ENCODE measurements around the gene MYO1H. TPM values are rescaled to one million over a fixed set of nuclear protein-coding genes. Genes with fewer than 3 reads are reported as not detected.

MYO1H gene
- polyA plus RNA-seq, 1 donor, result 0.33 TPM

DNA sequence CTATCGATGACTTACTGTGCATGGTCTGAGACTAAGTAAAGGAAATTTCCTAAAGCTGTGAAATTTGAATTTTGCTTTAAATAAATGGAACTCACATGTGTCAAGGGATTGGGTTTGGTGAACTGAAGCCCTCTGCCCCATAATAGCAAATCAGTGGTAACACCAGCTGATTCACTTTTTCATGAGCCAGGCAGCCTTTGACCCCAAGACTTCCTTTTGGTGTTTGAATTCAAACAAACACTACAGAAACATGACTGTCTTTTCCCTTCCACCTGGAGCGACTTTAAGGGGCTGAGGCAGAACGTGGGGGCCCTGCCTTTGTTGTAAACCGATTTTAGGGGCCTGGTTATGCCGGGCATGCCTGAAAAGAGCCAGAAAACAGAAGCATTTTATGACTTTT is 100.6 kb downstream of the MYO1H start:
- DNase-seq (ENCODE audit: low read depth), result no peak

DNA sequence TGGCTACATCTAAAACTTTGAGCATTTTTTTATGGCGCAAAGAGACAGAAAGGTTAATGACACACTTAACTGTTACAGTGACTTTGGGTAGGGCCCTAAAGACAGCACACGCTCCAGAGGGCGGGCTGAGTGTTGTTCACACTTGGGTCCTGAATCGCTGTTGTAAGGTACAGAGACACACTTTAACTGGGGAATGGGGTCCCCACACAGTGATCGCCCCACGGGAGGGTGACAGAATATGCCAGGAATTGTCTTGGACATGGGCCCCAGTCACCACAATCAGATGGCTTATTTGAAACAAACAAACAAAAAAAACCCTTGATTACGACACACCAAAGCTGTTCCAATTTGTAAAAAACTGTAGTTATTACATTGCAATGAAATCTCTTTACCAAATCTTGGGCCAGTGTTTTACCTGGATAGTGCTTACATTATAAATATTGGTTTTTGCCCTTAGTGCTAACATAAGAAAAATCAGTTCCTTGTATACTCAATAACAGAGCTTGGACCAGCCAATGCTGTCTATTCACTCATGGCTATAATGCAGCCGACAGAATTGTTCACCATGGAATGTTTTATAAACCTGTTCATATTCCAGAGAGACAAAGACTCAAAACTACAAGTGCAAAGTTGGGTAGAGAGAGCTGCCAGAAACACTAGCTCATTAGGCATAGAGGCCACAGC is 101.1 kb downstream of the MYO1H start:
- no peak for DNase-seq (ENCODE audit: low read depth)

DNA sequence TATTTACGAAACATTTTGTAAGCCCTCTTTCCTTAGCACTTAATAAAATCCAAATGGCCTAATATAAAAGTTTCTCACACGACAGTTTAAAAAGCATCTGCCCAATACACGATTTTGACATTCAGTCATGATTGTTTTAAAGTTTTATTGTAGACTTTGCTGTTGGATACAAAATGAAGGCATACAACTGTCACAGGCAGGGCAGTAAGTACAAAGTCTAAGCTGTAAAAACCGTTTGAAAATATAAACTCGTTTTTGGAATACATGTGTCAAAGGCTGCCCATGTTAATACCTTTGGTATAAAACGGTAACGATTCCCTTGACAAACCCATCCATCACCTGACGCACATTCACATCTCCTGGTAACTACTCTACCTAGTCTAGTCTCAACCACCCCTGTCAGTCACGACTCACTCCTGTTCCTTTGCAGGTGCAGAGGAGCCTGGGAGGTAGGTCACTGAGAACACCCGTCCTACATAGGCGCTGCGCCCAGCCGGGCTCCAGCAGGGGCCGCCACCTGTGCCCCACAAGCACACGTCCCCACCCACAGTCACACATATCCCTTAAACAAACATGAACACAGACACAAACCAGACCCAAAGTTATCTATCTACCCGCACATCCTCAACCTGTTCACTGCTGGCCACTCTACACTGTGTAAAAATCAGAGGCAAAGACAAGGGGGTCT is 102.3 kb downstream of the MYO1H start:
- no peak for DNase-seq (ENCODE audit: low read depth)

DNA sequence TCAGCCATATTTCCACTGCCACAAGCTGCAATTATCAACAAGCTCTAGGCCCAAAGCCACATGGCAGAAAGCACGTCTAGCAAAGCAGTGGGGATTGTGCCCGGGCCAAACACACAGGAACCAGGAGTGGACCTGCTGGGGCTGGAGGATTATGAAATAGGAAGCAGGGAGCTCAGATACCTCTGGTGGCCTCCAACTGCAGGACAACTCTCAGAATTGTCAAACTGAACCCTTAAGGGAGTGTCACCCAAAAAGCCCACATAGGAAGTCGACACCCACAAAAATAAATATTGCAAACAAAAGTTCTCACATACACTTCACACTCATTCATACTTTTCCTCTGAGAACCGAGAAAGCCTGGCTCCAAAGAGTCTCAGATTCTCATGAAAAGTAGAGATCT is 103.3 kb downstream of the MYO1H start:
- no peak for DNase-seq (ENCODE audit: low read depth)

DNA sequence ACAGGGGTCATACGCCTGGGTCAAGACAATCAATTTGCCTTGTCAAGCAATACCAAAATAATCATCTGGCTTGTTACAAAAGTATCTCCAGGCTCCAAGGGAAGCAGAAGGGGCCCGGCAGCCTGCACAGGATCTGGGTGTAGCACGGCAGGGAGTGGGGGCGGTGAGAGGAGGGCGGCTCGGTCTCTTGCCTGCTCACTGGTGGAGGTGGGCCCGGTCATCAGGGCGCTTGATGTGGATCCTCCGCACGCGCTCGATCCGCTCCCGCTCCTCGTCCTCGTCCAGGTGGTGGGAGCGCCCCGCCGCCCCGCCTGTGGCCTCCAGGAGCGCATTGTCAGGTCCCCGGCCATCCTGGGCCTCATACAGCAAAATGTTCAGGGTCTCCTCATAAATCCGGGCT is 103.7 kb downstream of the MYO1H start:
- DNase-seq (ENCODE audit: low read depth), result no peak

DNA sequence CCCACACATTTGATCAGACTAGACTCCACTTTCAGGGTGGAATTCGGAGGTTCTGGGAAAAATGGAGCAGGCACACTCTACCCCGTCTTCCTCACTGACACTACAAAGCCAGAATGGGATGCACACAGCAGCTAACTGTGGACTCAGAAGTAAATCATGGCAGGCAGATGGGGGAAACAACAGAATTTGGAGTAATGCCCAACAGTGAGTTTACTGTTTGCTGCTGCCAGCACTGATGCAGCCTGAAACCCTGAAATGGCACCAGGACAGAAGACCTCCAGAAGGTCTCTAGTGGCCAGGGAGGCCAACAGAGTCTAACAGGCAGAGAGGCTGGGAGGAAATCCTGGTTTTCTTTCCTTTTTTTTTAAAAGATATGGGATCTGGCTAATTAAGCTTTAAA is 104.8 kb downstream of the MYO1H start:
- no peak for DNase-seq (ENCODE audit: low read depth)

DNA sequence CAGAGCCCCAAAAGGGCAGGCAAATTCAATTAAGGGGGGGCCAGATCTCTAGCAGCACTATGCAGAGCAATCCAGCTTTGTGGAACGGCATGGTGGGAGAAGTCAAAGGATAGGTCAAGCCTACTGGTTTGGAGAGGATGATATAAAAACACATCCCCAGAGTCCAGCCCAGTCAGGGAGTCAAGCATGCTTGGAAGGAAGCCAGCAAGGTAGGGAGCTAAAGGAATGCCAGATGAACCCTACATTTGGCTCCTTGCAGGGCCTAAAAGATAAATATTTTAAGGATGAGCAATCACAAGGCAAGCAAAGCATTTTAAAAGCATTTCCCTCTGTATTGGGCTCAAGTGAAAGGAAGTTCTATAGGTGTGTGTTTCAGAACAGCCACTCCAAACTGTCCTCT is 108.0 kb downstream of the MYO1H start:
- no peak for DNase-seq (ENCODE audit: low read depth)

DNA sequence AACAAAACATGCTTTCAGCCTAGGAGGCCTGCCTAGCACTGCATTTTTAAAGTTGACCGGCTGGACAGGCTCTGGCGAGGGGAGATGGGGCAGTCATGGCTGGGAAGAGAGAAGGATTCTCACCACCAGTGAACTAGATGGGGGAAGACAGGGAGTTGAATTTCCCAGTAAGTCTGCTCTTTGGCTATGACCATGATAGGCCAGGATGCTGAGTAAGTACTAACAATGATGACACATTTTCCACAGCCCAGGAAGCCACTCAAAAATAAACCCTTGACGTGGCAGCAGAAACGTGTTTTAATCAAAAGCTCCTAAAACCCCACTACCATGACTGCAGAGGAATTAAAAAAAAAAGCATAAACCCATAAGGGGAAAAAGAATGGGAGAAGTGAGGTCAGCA is 110.4 kb downstream of the MYO1H start:
- no peak for DNase-seq (ENCODE audit: low read depth)

DNA sequence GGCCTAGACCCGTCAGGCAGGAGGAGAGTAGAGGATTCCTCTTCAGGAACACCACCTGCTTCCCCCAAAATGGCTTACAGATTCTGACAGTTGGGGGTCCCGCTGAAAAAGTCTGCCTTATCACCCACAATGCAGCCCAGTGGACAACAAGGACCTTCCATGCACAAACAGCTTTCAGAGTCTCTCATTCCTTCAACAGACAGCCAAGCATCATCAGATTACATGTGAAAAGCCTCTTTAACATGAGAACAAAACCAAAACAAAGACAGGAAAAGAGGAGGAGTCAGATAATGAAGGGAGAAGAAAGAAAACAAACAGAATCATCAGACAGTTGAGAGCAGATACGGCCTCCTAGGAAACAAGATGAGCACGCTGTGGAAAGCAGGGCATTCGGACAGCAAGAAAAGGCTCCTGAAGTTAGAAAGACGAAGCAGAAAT is 111.1 kb downstream of the MYO1H start:
- no peak for DNase-seq (ENCODE audit: low read depth)

DNA sequence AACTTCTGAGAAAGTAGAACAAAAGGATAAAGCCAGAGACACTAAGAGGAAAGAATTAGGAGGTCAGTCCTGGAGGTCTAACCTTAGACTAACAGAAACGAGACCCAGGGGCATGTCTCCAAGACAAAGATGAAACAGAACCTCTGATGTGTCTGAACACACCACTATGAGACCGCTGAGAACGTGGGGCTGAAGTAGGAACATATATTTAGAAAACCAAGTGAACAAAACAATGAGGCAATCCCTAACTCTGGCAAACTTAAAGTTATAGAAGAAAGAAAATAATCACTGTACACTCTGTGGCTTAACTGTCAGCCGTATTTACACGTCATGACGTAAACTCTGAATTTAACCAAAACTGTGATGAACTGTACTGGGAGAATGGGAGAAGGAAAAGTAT is 111.5 kb downstream of the MYO1H start:
- DNase-seq (ENCODE audit: low read depth), result no peak

DNA sequence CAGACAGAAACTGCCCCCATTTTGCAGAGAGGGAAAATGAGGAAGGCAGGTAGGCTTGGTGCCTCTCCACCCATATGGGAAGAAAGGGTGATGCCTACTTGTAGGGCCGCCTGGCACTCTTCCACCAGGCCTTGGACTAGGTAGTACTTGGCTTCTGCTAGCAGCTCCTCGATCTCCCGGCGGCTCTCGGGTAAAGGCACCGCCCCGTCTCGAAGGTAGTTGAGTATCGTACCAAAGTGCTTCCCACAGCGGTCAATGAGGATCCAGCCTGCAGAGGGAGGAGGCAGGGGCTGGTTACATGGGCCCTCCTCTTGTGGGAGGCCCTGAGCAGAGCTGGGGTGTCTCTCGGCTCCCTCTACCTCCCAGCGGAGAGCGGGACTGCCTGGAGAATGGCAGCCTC is 112.8 kb downstream of the MYO1H start:
- no peak for DNase-seq (ENCODE audit: low read depth)

DNA sequence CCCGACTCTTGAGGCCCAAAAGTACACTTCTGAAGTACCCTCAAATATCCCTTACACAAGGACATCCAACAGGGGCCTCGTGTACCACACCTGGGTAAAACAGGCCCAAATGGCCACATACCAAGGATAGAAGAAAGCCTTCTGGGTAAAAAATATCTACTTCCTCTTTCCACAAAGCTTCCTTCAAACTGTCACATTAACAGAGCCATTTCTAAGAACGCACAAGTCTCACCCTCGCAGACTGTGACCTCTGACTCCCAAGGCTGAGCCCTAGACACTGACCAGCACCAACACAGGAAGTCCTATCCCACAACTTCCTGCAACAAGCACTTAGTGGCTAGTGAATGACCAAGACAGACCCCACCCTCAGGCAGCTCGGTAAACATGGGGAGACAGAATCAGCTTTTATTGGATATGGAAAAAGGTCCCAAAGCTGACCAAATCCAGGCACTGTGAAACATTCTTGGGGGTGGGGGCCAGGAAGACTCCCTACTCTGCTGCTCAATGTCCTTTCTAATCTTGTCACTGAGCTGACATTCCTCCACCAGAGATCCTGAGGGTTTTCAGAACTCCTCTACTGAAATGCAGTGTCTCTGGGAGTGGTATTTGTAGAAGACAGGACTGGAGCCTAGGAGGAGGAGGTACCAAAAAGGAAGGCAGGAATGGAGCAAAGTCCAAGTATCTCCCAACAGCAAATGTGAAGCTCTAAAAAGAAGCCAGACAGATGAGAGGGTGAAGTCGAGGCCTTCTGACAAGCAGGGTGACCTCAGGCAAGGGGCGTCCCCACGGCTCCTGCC is 113.5 kb downstream of the MYO1H start:
- DNase-seq (ENCODE audit: low read depth), result no peak

DNA sequence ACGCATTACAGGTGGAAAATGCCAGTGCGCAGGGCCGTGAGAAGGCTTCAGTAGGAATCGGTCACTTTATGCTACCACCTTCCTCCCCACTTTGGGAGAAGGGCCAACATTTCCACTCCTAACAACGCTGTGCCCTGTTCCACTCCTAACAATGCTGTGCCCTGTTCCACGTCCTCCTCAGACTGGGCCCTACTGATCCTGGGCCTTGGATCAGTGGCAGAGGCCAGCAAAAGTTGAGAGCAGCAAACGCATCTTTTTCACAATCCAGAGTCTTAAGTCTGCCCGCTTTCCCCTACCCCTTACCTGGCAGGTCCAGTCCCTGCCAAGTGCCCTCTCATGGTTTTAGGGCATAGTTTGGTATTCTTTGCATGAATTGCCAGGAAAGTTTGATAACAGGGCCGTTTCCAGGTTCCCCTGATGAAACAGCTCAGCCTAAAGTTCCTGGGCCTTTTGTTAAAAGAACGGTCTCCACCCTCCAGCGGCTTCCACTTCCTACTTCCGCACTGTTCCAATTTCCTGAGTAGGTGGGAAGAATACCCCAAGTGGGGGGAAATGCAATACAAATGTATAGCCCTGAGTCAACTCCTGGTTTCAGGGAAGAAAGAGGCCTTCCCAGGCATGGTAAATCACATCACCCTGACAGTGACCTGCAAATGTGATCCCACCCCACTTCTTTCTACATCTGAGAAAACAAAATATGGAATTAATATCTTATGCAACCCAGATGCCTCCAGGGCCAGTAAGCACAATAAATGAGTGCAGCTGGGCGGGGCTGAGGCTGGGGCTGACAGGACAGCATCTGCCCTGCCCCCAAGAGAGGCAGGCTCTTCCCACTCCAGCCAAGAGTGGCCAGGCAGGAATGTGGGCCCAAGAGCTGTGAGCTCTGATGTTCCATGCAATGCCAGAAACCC is 114.4 kb downstream of the MYO1H start:
- DNase-seq (ENCODE audit: low read depth), result no peak

DNA sequence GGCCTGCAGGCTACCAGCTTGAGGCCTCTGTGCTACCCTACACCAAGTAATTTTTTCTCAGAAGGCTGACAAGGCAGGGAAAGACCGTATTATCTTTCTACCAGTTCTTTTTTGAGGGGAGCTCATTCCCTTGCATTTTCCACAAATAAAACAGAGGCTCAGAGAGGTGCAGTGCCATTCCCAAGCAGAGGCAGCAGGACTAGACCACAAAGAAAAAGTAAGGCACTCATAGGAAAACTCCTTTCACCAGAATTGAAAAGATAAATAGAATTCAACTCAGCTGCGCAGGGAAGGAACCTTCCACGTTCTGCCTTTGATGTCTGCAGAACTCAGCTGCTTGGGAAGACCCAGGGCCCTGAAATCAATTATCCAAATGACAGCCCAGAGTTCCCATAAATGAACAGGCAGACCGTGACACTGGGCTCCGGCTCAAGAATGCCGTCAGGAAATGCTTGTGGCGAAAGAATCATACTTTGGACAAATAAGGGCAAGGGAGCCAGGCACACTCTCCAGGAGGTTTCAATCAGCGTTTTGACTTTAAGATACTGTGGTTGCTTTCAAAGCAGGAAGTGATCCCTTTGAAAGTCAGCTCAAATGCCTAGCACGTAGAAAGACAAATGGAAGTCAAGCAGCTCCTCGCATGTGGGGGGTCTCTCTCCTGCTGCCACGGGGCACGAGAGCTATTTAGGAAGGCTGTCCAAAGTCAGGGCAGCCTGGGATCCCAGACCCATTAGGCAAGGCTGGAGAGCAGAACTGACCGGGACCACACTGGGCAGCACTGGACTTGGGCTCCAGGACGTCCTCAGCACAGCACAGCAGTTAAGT is 115.4 kb downstream of the MYO1H start:
- no peak for DNase-seq (ENCODE audit: low read depth)

DNA sequence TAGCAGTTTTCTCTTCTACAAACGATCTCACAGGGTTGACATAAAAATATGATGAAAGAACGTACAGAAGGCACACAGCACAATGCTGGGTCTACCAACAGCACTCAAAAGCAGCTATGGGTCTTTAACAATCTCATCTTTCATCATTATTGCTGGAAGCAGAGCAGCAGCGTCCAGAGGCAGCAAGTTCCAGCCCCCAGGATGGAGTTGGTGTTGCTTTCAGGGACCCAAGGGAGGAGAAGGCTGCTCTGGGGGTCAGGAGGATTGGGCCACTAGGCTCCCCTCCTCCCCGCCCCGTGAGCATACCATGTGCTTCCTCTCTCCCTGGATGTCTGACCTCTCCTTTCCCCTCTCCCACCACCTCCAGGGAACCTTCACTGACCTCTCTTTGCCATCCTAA is 116.1 kb downstream of the MYO1H start:
- no peak for DNase-seq (ENCODE audit: low read depth)

DNA sequence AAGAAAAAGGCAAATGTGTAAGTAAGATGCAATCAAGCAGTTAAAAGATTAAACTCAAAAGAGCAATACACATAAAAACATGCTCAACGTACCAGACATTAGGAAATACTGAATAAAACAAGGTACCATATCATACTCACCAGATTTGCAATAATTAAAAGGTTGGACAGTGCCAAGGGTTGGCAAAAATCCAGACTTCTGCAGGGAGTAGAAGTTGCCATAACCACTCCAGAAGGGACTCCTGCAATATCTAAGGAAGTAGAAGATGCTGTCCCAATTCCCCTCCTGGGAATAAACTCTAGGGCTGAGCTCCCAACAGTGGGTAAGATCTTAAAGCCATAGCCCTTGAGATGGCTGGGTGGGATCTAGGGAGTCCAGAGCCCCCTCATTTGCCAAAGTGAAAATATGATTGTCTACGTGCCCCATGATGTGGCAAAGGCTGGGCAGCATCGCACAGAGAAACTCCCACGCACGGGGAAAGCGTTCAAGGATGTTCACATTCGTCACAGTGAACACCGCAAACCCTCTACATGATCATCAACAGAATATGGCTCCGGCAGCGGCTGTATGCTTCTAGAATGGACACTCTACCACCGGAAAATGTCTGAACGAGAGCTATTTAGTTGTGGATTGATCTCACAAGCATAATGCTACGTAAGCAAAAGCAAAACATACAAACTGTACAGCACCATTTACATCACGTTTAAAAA is 117.1 kb downstream of the MYO1H start:
- no peak for DNase-seq (ENCODE audit: low read depth)

DNA sequence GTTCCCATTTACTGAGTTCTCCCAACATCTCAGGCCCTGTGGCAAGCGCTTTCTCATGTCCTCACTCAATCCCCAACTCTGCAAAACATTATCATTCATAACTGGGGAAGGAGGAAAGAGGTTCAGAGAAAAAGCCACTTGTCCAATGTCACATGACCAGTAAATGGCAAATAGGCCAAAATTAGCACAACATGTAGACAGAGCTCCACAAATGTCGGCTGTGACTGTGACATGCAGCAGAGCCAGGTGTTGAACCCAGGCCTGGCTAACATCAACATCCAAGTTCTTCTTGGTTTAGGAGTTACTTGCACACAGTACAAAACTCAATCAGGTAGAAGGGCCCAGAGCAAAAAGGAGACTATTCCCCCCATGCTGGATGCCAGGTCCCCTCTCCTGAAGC is 118.6 kb downstream of the MYO1H start:
- DNase-seq (ENCODE audit: low read depth), result no peak

DNA sequence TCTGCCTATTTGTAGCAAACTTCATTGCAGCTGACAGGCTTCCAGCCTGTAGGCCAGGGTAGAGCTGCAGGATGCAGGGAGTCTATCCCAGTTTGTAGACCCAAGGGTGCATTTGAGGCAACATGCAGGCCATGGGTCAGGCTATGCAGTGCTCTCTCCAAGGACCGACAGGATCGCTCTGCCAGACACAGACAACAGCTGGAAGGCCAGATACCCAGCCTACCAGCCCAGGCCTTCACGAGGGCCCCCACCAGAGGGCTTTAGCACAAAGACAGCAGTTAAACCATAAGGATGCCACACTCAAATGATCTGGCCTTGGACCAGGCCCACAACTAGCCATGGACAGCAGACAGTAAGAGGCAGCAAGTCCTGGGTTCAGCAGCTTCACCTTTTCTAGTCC is 119.1 kb downstream of the MYO1H start:
- DNase-seq (ENCODE audit: low read depth), result no peak

DNA sequence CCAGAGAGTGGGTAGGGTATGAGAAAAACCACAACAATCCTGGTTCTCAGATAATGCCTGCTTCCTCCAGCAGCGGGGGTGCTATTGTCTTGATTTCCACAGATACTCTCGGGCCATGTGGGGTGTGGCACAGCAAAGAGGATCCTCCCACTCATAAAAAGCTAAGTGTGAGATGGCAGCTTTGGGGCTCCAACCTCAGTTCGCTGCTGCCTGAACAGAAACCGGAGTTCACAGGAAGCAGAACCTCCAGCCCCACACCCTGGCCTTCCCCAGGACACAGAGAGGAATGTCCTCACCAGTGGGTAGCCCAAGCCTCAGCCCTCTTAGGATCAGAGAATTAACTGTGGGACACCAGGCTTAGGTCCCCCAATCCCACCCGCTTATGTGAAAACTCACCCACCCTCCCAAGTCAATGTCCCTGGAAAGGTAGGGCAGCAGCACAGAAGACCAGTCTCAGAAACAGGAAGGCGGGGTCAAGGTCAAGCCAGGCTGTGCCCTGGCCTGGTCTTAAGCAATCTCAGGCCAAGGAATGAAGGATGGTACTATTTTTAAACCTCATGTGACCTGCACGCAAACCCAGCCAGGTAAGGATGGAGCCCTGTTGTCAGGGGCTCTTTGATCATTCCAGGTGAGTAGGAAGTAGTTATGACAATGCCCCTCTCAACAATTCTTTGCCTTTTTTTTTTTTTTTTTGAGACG is 120.4 kb downstream of the MYO1H start:
- DNase-seq (ENCODE audit: low read depth), result no peak

DNA sequence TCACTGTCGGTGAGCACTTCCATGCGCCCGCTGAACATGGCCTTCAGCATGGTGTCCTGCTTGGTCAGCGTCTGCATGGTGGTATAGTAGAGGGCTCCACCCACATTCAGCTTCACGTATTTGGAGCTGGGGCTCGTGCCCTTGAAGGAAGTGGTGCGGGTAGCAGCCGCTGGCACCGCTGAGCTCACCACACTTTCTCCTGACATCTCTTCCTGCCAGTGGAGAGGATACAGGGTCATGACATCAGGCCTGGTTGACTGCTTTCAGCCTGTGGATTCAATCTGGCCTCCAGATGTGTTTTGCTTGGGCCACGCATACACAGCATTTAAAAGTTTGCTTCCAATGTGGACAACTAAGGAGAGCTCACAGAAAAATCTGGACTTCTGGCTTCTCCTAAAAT is 121.8 kb downstream of the MYO1H start:
- no peak for DNase-seq (ENCODE audit: low read depth)
